IMR-90 (cell line): ENCODE results near the gene RBP2.

Experiments
- CEBPB ChIP-seq: IDR thresholded peaks from 2 replicates; pipeline ENCODE4 v1.6.1; 2012; ENCODE audit warnings: low read depth, low read length, improper control_type of control experiment
- CTCF ChIP-seq: conservative IDR thresholded peaks from 2 replicates; pipeline ENCODE4 v1.5.1; 2012; ENCODE audit warnings: mild to moderate bottlenecking, low read depth, low read length, improper control_type of control experiment
- MAZ ChIP-seq: IDR thresholded peaks from 2 replicates; pipeline ENCODE4 v1.6.1; 2012; ENCODE audit warnings: low read depth, mild to moderate bottlenecking, low read length, improper control_type of control experiment, moderate library complexity, borderline replicate concordance
- POLR2A ChIP-seq: IDR thresholded peaks from 2 replicates; pipeline ENCODE4 v1.6.1; 2012; ENCODE audit warnings: mild to moderate bottlenecking, low read depth, low read length
- RCOR1 ChIP-seq: IDR thresholded peaks from 2 replicates; pipeline ENCODE4 v1.6.1; 2012; ENCODE audit warnings: mild to moderate bottlenecking, low read length, improper control_type of control experiment; ENCODE audit not compliant: insufficient replicate concordance
- TF ChIP-seq, protein P1 (sequence below): fragments of 150-350 bp; IDR thresholded peaks from 2 replicates; pipeline ENCODE4 v1.6.1; 2017; ENCODE audit warnings: mild to moderate bottlenecking, antibody characterized with exemption, low read length, low read depth

DNA sequence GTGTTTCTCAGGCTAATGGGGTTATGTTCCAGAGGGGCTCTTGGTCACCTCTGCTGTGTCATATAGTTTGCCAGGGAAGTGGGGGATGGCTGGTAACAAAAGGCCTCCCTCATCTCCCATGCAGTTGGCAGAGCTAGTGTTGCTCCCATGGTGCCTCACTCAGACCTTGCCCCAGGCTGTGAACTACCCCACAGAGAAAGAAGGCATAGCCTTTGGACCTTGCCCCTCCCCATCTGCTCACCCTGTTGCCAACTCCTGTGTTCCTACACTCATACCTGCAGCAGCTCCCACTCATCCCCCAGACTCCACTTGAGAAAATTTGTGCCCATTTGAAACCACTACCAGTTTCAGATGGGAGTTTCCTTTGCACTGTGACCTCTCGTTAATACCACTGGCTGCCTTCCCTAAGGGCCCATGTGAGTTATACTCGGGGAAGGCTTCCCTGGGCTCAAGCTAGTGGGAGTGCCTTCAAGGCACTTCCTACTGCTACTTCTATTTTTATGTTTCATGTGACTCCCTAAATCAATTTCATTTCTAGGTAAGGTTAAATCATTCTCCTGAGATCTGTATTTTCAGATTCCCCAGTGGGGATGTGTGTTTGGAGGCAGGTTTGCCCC lies 61.6 kb downstream of the RBP2 start:
- TF ChIP-seq CTCF (no peak), POLR2A (no peak), MAZ (no peak), RCOR1 (no peak), CEBPB (no peak)
- TF ChIP-seq, protein P1, sequence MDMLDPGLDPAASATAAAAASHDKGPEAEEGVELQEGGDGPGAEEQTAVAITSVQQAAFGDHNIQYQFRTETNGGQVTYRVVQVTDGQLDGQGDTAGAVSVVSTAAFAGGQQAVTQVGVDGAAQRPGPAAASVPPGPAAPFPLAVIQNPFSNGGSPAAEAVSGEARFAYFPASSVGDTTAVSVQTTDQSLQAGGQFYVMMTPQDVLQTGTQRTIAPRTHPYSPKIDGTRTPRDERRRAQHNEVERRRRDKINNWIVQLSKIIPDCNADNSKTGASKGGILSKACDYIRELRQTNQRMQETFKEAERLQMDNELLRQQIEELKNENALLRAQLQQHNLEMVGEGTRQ = no peak
